IMR-90 (cell line): ENCODE measurements around the gene SLC37A1. TPM values are rescaled to one million over a fixed set of nuclear protein-coding genes. Genes with fewer than 3 reads are reported as not detected.

Experiments
- ATAC-seq: fragments of 200-7000 bp; cut with Tn5 transposase; 2 replicates; pipeline ENCODE4 v1.9.1; 2020; ENCODE audit warnings: low read depth, mild to moderate bottlenecking, moderate library complexity
- BruUV-seq: library from RNA; stranded (reverse); fragments of 400-500 nt; replicated peaks from 2 replicates; lab custom pipeline; 2021; lab: Mats Ljungman, UMichigan
- CTCF ChIA-PET: fragments of 300-600 bp; formaldehyde crosslinking; extraction: SDS; loops from one replicate; lab custom pipeline; 2021; ENCODE audit warnings: antibody characterized with exemption; lab: Yijun Ruan, JAX
- POLR2A ChIA-PET: fragments of 300-600 bp; sonication (Branson Sonifier 250); formaldehyde crosslinking; loops from one replicate; lab custom pipeline; 2022; ENCODE audit warnings: antibody characterized with exemption; ENCODE audit not compliant: unreplicated experiment; lab: Charles Lee
- DNase-seq: peaks from one replicate; pipeline ENCODE4 v3.0.0; 2013
- H2AFZ ChIP-seq: replicated peaks from 2 replicates; pipeline ENCODE3; 2013; ENCODE audit warnings: low read length, mild to moderate bottlenecking; ENCODE audit not compliant: poor library complexity
- H2AK5ac ChIP-seq: 2 replicates; pipeline ENCODE4 v1.6.1; 2013; ENCODE audit warnings: low read depth, low read length, inconsistent platforms
- H2AK9ac ChIP-seq: replicated peaks from 2 replicates; pipeline ENCODE3; 2013; ENCODE audit warnings: mild to moderate bottlenecking, low read depth, low read length, moderate library complexity; ENCODE audit not compliant: poor library complexity
- H2BK120ac ChIP-seq: 2 replicates; pipeline ENCODE4 v1.6.1; 2013; ENCODE audit warnings: low read depth, low read length, inconsistent platforms
- H2BK15ac ChIP-seq: 3 replicates; pipeline ENCODE4 v1.6.1; 2013; ENCODE audit warnings: low read depth, low read length, inconsistent platforms
- H2BK20ac ChIP-seq: 2 replicates; pipeline ENCODE4 v1.6.1; 2013; ENCODE audit warnings: low read depth, mild to moderate bottlenecking, inconsistent platforms, low read length, moderate library complexity
- H2BK5ac ChIP-seq: 2 replicates; pipeline ENCODE4 v1.6.1; 2013; ENCODE audit warnings: mild to moderate bottlenecking, low read depth, low read length, inconsistent platforms; ENCODE audit not compliant: poor library complexity, severe bottlenecking
- H3K14ac ChIP-seq: replicated peaks from 2 replicates; pipeline ENCODE4 v1.6.1; 2013; ENCODE audit warnings: low read depth, low read length, inconsistent platforms
- H3K18ac ChIP-seq: 2 replicates; pipeline ENCODE4 v1.6.1; 2013; ENCODE audit warnings: low read depth, low read length, control low read depth
- H3K23ac ChIP-seq: 2 replicates; pipeline ENCODE4 v1.6.1; 2013; ENCODE audit warnings: low read depth, low read length, inconsistent platforms
- H3K27ac ChIP-seq: 2 replicates; pipeline ENCODE4 v1.5.1; 2013; ENCODE audit warnings: mild to moderate bottlenecking, control low read depth, low read length; ENCODE audit not compliant: insufficient read depth
- H3K27me3 ChIP-seq: 2 replicates; pipeline ENCODE4 v1.6.1; 2013; ENCODE audit warnings: low read length; ENCODE audit not compliant: control insufficient read depth, insufficient read depth
- H3K36me3 ChIP-seq: 2 replicates; pipeline ENCODE4 v1.6.1; 2013; ENCODE audit warnings: low read length, mixed read lengths; ENCODE audit not compliant: control insufficient read depth, insufficient read depth
- H3K4ac ChIP-seq: 2 replicates; pipeline ENCODE4 v1.6.1; 2013; ENCODE audit warnings: low read depth, low read length, inconsistent platforms
- H3K4me1 ChIP-seq: 2 replicates; pipeline ENCODE4 v1.6.1; 2013; ENCODE audit warnings: low read length, mixed read lengths; ENCODE audit not compliant: control insufficient read depth, insufficient read depth
- H3K4me2 ChIP-seq: 2 replicates; pipeline ENCODE4 v1.6.1; 2013; ENCODE audit warnings: low read depth, mild to moderate bottlenecking, control low read depth, low read length, moderate library complexity
- H3K4me3 ChIP-seq: 2 replicates; pipeline ENCODE4 v1.5.1; 2013; ENCODE audit warnings: low read depth, mild to moderate bottlenecking, control low read depth, low read length, moderate library complexity; ENCODE audit not compliant: insufficient read depth
- H3K56ac ChIP-seq: 2 replicates; pipeline ENCODE4 v1.6.1; 2013; ENCODE audit warnings: low read length, inconsistent platforms; ENCODE audit not compliant: insufficient read depth; ENCODE audit errors: extremely low read depth
- H3K79me1 ChIP-seq, 2 experiments: 2 replicates each; pipeline ENCODE4 v1.6.1; 2013; ENCODE audit warnings: low read length in 2 of 2, inconsistent platforms in 1 of 2, low read depth in 1 of 2
- H3K9ac ChIP-seq: 2 replicates; pipeline ENCODE4 v1.6.1; 2013; ENCODE audit warnings: low read depth, low read length, control low read depth
- H3K9me1 ChIP-seq: 2 replicates; pipeline ENCODE4 v1.6.1; 2013; ENCODE audit warnings: low read length, inconsistent platforms; ENCODE audit not compliant: insufficient read depth
- H3K9me3 ChIP-seq: 2 replicates; pipeline ENCODE4 v1.6.1; 2013; ENCODE audit warnings: low read length; ENCODE audit not compliant: control insufficient read depth, insufficient read depth
- H4K20me1 ChIP-seq: 2 replicates; pipeline ENCODE4 v1.6.1; 2013; ENCODE audit warnings: low read length, inconsistent platforms; ENCODE audit not compliant: insufficient read depth
- H4K5ac ChIP-seq: 2 replicates; pipeline ENCODE4 v1.6.1; 2013; ENCODE audit warnings: mild to moderate bottlenecking, low read depth, low read length, control low read depth
- H4K8ac ChIP-seq, 2 experiments: 2 replicates each; pipeline ENCODE4 v1.6.1; 2013; ENCODE audit warnings: low read depth in 2 of 2, low read length in 2 of 2, control low read depth in 1 of 2, inconsistent platforms in 1 of 2
- H4K91ac ChIP-seq: 2 replicates; pipeline ENCODE4 v1.6.1; 2013; ENCODE audit warnings: low read depth, low read length, inconsistent platforms; ENCODE audit not compliant: insufficient read depth
- NFE2L2 ChIP-seq: fragments of 150-350 bp; IDR thresholded peaks from 2 replicates; pipeline ENCODE4 v1.6.1; 2016; ENCODE audit warnings: low read depth, mild to moderate bottlenecking, low read length
- RCOR1 ChIP-seq: IDR thresholded peaks from 2 replicates; pipeline ENCODE4 v1.6.1; 2012; ENCODE audit warnings: mild to moderate bottlenecking, low read length, improper control_type of control experiment; ENCODE audit not compliant: insufficient replicate concordance
- SMC3 ChIP-seq: fragments of 150-350 bp; IDR thresholded peaks from 2 replicates; pipeline ENCODE4 v1.6.1; 2016; ENCODE audit warnings: low read depth, mild to moderate bottlenecking, antibody characterized with exemption, low read length, moderate library complexity
- WGBS, 2 experiments: methylation state at CpG; one replicate each; pipeline versions ENCODE4 v1.1.5 to v1.1.7; 2013; ENCODE audit warnings: missing lambda C conversion rate in 2 of 2; ENCODE audit not compliant: insufficient read length in 1 of 2; ENCODE audit errors: extremely low coverage in 2 of 2; 5-methylcytosine and 5-hydroxymethylcytosine counted together
- dilution Hi-C: fragments of 300-500 bp; cut with HindIII; formaldehyde crosslinking; loops from one replicate; pipeline ENCODE4 v1.14.3; 2018; ENCODE audit warnings: low sequenced_read_pairs; ENCODE audit not compliant: unreplicated experiment
- in situ Hi-C: fragments of 300-500 bp; cut with MboI; formaldehyde crosslinking; loops from 3 replicates; pipeline ENCODE4 v1.14.3; 2019; ENCODE audit warnings: low sequenced_read_pairs, inconsistent platforms, mixed read lengths
- intact Hi-C: fragments of 100-400 bp; cut with micrococcal nuclease; formaldehyde crosslinking; loops from 2 replicates; pipeline ENCODE4 v1.10.0; 2022
- polyA plus RNA-seq, 3 experiments: library from polyadenylated mRNA; depleted of rRNA; stranded (reverse); fragments of >200 nt; gene quantifications; 2 replicates each; pipeline ENCODE4 v1.2.3, GENCODE V29; 2012; ENCODE audit warnings: low replicate concordance in 1 of 3
- total RNA-seq: library from RNA; depleted of rRNA; stranded (reverse); fragments of >200 nt; gene quantifications from 2 replicates; pipeline ENCODE4 v1.2.3, GENCODE V29; 2012

The SLC37A1 gene
- total and polyA plus RNA-seq, 2 of the 4 experiments (the other 2 are of a cell fraction) = 0.36 to 0.48 TPM

DNA sequence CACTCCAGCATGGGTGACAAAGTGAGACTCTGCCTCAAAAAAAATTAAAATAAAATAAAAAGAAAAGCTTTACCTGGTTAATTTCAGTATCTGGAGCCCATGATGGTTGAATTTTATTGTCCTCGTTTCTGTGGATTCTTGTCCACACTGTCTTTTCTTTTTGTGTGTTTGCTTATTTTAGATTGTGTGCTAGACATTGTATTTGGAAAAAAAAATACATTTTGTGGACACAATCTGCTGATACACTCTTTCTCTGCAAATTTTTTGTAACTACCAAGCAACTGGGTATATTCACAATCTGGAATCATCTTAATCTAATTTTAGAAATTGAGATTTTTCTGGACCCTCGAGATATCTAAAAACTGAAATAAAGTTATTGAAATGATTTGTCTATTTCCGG, 98.2 kb downstream of the SLC37A1 start:
- Histone ChIP-seq H3K9me1 (no peaks in the 10 kb centered on the region), H3K18ac (no peak overlapping the region), H3K23ac (no peak overlapping the region), H2BK5ac (no peak overlapping the region), H2AK9ac (no peak overlapping the region), H2BK15ac (no peak overlapping the region), H2BK20ac (no peak overlapping the region), H3K4ac (no peak overlapping the region), H3K4me1 (no peaks in the 10 kb centered on the region), H3K27ac (no peak overlapping the region), H3K79me1 (no peaks in the 10 kb centered on the region), H3K27me3 (peaks cover 7% of the 10 kb centered on the region; the same call in 1 of the 2 replicates), H4K91ac (no peak overlapping the region), H3K9ac (no peak overlapping the region), H3K14ac (no peak overlapping the region), H4K20me1 (no peaks in the 10 kb centered on the region), H3K4me3 (no peak overlapping the region), H3K56ac (no peak overlapping the region), H4K5ac (no peak overlapping the region), H2AFZ (no peak overlapping the region), H3K4me2 (no peak overlapping the region), H3K9me3 (peaks cover 5% of the 10 kb centered on the region; the same call in 1 of the 2 replicates), H4K8ac (no peak overlapping the region), H2BK120ac (no peak overlapping the region), H2AK5ac (no peak overlapping the region), H3K36me3 (no peaks in the 10 kb centered on the region)
- TF ChIP-seq RCOR1 (no peak), SMC3 (no peak), NFE2L2 (no peak)
- in situ Hi-C loops (no loop called here), dilution Hi-C loops (no loop called here), intact Hi-C loops (no loop called here)
- POLR2A ChIA-PET = no interaction called here
- ATAC-seq (no peak), DNase-seq (no peak)
- no CpG with 5 or more reads among the region's 3 CpGs for whole genome bisulfite sequencing, 2 experiments
- CTCF ChIA-PET = no interaction called here
- BruUV-seq = no TSS peak
